Lower leg skin (tissue), 4 donors: Measurements from ENCODE around the gene TOP3B. TPM values are rescaled to one million over a fixed set of nuclear protein-coding genes. Genes with fewer than 3 reads are reported as not detected.

Experiments
- DNase-seq, 2 donors: peaks; one replicate each; pipeline ENCODE4 v3.0.0-alpha.2; 2019; ENCODE audit warnings: low spot score in 2 of 2
- H3K4me3 ChIP-seq: fragments of 200-600 bp; sonication (generic); 2 replicates; pipeline ENCODE4 v1.5.1; 2017; ENCODE audit warnings: mild to moderate bottlenecking, low read depth; ENCODE audit not compliant: poor library complexity, severe bottlenecking
- POLR2A ChIP-seq, 2 donors: fragments of 450-650 bp; IDR thresholded peaks; one replicate each; pipeline ENCODE4 v1.6.1; 2016 to 2017; ENCODE audit warnings: antibody characterized with exemption in 2 of 2, mild to moderate bottlenecking in 1 of 2, moderate library complexity in 1 of 2
- WGBS, 2 donors: methylation state at CpG; one replicate each; pipeline ENCODE4 v1.1.5; 2018; 5-methylcytosine and 5-hydroxymethylcytosine counted together
- intact Hi-C: fragments of 100-400 bp; cut with DNase I; formaldehyde crosslinking; loops from one replicate; pipeline ENCODE4 v1.15.0; 2023; ENCODE audit warnings: low total_unique reads
- total RNA-seq, 4 donors: library from RNA; depleted of rRNA; stranded (reverse); fragments of >200 nt; gene quantifications; one replicate each; pipeline ENCODE4 v1.1.0, GENCODE V29; 2016
- TF ChIP-seq, protein P1 (sequence below), 3 donors: fragments of 450-650 bp; IDR thresholded peaks; one replicate each; pipeline ENCODE4 v1.5.1; 2016; ENCODE audit warnings: antibody characterized with exemption in 3 of 3, mild to moderate bottlenecking in 3 of 3, moderate library complexity in 2 of 3

Gene TOP3B
- total RNA-seq, 4 donors from 2014 or later = 23.6 to 53.6 (median 29.7) TPM

DNA sequence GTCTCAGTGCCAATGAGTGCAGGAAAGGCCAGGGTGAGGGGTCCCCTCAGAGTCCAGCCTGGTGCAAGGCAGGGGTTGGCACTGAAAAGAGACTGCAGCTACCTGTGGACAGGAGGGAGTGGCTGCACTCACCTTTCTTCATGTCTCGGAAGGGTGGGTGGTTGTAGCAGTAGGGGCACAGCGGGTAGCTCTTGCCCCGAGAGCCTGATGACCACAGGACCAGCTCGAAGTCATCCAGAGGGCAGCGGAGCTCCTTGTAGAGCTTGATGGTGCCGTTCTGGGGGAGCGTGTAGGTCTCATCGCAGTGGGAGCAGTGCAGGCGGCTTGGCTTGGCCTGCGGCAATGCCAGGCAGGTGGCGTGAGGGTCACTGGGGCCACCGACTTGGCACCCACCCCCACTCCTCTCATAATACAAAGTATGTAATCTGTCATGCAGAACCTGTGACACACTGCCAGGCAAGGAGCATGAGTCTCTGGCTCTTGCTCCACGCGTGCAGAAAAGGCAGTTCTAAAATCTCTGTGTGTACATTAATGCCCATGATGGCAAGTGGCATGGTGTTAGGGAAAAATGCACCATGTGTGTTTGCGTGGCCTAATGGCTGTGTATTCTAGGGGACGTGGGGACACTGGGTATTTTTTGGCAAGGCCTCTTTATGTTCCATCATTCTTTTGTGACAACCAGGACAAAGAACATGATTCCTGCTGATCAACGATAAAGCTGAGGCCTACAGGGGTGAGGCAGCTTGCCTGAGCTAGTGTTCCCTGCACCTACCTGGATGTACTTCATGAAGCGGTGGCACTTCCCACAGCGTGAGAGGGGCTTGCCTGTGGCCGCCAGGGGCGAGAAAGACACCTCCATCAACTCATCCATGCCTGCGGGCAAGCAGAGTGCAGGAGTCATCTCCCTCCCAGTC is 24.0 kb downstream of the TOP3B start:
- 87 to 91% methylated on average over 18 to 22 of the region's 22 CpGs for WGBS, 2 donors
- no peak overlapping the region for H3K4me3 ChIP-seq
- DNase-seq = no peak
- TF ChIP-seq, protein P1, sequence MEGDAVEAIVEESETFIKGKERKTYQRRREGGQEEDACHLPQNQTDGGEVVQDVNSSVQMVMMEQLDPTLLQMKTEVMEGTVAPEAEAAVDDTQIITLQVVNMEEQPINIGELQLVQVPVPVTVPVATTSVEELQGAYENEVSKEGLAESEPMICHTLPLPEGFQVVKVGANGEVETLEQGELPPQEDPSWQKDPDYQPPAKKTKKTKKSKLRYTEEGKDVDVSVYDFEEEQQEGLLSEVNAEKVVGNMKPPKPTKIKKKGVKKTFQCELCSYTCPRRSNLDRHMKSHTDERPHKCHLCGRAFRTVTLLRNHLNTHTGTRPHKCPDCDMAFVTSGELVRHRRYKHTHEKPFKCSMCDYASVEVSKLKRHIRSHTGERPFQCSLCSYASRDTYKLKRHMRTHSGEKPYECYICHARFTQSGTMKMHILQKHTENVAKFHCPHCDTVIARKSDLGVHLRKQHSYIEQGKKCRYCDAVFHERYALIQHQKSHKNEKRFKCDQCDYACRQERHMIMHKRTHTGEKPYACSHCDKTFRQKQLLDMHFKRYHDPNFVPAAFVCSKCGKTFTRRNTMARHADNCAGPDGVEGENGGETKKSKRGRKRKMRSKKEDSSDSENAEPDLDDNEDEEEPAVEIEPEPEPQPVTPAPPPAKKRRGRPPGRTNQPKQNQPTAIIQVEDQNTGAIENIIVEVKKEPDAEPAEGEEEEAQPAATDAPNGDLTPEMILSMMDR (IDR thresholded peaks at IDR 0.05) = no peak
- TF ChIP-seq POLR2A (IDR thresholded peaks at IDR 0.05) = no peak
- intact Hi-C loops = no loop called here

DNA sequence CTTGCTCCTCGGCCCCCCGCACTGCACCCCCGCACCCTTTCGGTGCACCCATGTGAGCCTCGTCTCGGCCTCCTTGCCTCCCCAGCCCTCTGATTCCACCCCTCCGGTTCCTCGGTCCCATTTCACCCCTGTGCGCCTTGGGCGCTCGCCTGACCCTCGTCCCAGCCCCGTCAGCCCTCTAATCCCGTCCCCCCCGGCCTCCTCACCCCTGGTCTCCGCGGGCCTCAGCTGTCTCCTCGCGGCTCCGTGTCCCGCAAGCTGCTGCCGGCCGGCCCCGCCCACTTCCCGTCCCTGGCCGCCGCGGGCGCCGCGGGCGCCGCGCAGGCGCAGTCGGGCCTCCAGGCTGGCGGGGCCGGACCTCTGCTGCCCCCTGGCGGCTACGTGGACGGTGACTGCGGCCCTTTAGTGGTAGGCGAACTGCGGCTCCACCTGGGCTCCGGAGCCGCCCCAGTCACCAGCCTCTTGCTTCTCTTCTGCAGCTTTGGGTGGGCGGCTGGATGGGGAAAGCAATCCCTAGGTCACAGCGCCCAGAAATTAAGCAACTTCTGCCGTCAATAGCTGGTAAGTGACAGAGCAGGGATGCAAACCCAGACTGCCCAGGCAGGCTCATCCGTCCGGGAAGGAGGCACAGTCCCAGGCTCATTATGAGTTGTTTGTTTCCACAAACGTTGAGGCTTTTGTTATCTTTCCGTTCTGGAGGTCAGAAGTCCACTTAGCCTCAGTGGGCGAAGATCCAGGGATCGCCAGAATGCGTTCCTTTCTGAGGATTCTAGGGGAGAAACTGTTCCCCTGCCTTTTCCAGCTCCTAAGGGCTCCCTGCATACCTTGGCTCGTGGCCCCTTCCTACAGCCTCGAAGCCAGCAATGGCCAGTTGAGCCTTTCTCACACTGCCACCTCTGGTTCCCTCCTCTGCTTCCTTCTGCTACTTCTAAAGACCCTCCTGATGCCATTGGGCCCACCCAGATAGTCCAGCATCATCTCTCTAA is 29.7 kb downstream of the TOP3B start, which contains the start of gene PPM1F:
PPM1F (minus strand) TSS at position 263 of the 986 bp plus-strand sequence. CDS start 6,800 bp downstream, outside the sequence.
- peak within 1 kb of the TSS; percentile 67 for H3K4me3 ChIP-seq
- intact Hi-C loops = loop anchor here (5.0 kb wide), 1 partner anchor 241 kb away; no protein-coding TSS in a partner anchor
- no peak for TF ChIP-seq POLR2A (IDR thresholded peaks at IDR 0.05)
- TF ChIP-seq, protein P1 (IDR thresholded peaks at IDR 0.05) = no peak
- peak; percentile 80 to 97 for DNase-seq
- WGBS, 2 donors = 11 to 12% methylated on average over 44 to 48 of the region's 58 CpGs

DNA sequence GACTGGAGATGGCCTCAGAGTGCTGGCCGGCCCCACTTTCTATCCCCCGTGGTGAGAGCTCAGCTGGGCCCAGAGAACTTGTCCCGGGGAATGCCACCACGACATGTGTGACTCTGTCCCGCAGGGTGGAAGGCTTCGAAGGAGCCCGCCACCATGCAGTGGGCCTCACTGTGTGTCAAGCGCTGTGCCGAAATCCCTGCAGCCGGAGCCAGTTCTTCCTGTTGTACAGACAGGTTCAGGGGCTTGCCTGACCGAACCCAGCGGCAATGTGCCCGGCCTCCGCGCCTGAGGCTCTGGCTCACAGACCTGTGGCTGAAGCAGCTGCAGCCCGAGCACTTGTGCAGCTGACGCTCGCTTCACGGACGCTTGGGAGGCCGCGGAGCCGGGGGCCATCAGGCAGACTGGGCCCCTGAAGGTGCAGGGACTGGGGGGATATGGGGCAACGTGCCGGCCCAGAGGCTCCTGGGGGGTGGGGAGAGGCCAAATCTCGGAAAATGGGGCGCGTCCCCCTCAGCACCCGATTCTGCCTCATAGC is 30.6 kb downstream of the TOP3B start:
- intact Hi-C loops = loop anchor here (5.0 kb wide), 1 partner anchor 240 kb away; no protein-coding TSS in a partner anchor
- TF ChIP-seq, protein P1 (IDR thresholded peaks at IDR 0.05) = no peak
- 0 to 12% methylated on average over 7 to 19 of the region's 29 CpGs for WGBS, 2 donors
- DNase-seq = peak in 1 of 2 donors; percentile 90
- peak overlapping the region; percentile 67 for H3K4me3 ChIP-seq

DNA sequence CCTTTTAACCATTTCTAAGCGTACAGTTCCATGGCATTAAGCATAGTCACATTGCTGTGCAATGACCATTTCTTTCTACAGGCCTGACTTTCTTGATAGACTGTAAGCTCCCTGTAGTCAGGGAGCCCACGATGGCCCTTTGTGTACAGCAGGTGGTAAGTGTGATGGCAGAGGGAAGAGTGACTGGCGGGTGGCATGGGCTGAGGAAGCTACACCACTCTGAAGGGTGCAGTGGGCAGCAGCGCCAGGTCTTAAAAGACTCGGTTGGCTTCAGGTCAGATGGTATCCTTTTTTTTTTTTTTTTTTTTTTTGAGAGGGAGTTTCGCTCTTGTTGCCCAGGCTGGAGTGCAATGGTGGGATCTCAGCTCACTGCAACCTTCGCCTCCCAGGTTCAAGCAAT is 31.5 kb downstream of the TOP3B start:
- intact Hi-C loops = loop anchor here (5.0 kb wide), 1 partner anchor 239 kb away; no protein-coding TSS in a partner anchor
- no peak for DNase-seq
- WGBS, 2 donors = 88 to 91% methylated on average over 7 of the region's 7 CpGs
- H3K4me3 ChIP-seq = no peak overlapping the region
- no peak for TF ChIP-seq POLR2A (IDR thresholded peaks at IDR 0.05)
- TF ChIP-seq, protein P1 (IDR thresholded peaks at IDR 0.05) = no peak

DNA sequence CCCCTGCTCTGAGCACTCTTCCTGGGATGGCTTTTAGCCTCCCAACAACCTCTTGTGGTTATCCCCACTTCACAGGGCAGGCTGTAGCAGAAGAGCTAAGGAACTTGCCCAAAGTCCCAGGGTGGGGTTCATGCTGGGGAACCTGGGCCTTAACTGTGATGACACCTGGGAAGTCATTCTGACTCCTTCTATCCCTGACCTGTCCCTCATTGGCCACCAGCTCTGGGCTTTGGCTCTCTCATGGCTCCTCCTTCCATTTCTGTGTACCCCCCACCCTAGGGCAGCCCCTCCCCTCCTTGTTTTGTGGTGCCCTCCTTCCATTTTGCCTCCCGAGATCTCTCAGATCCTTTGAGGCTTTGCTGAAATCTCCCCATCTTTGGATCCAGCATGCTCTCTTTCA is 32.6 kb downstream of the TOP3B start:
- intact Hi-C loops = loop anchor here (5.0 kb wide), 1 partner anchor 238 kb away; no protein-coding TSS in a partner anchor
- H3K4me3 ChIP-seq = no peak overlapping the region
- WGBS, 2 donors = 73 to 82% methylated on average over 1 of the region's 1 CpG
- TF ChIP-seq POLR2A (IDR thresholded peaks at IDR 0.05) = no peak
- TF ChIP-seq, protein P1 (IDR thresholded peaks at IDR 0.05) = no peak
- DNase-seq = no peak
